ENCODE measurements around the gene SORBS2. TPM values are rescaled to one million over a fixed set of nuclear protein-coding genes. Genes with fewer than 3 reads are reported as not detected.

The SORBS2 gene
- total RNA-seq, 1 experiment from 2014 or later, result 0.34 TPM

- Histone ChIP-seq H2AFZ (ENCODE audit: low read depth, low read length, poor library complexity, severe bottlenecking) (no peak overlapping the region), H3K79me2 (ENCODE audit: insufficient read depth, low read length) (no peaks in the 10 kb centered on the region), H3K4me2 (ENCODE audit: low read length) (no peak overlapping the region), H3K27me3 (ENCODE audit: insufficient read depth, low read length) (no peaks in the 10 kb centered on the region), H3K36me3 (ENCODE audit: control insufficient read depth in 1 of 2, insufficient read depth in 2 of 2, low read length in 2 of 2) (no peaks in the 10 kb centered on the region), H3K9ac (ENCODE audit: low read length) (no peak overlapping the region), H3K4me3 (replicated peaks in 1 of 2; ENCODE audit: low read depth in 1 of 2, low read length in 2 of 2) (no peak overlapping the region), H3K9me3 (ENCODE audit: control insufficient read depth in 1 of 2, insufficient read depth in 1 of 2, low read depth in 1 of 2, low read length in 2 of 2) (no peaks in the 10 kb centered on the region), H3K4me1 (ENCODE audit: control insufficient read depth in 1 of 2, insufficient read depth in 2 of 2, low read length in 2 of 2) (no peaks in the 10 kb centered on the region), H4K20me1 (ENCODE audit: insufficient read depth) (no peaks in the 10 kb centered on the region), H3K9me2 (ENCODE audit: insufficient read depth) (no peaks in the 10 kb centered on the region), H3K27ac (ENCODE audit: low read depth, low read length) (no peak overlapping the region)
- ATAC-seq (no peak), DNase-seq (ENCODE audit: low read depth, low spot score) (no peak)
- CTCF ChIA-PET, result no interaction called here
- TF ChIP-seq ELF1 (IDR thresholded peaks at IDR 0.05; ENCODE audit: borderline replicate concordance, low read depth), result no peak
- no peak for TF ChIP-seq YY1 (IDR thresholded peaks at IDR 0.05; ENCODE audit: extremely low read depth, insufficient replicate concordance, low read depth, low read length)
- TF ChIP-seq FOSL1 (IDR thresholded peaks at IDR 0.05; ENCODE audit: low read depth), result no peak
- no peak for TF ChIP-seq EGR1 (IDR thresholded peaks at IDR 0.05; ENCODE audit: low read depth)
- POLR2A ChIA-PET, result no interaction called here
- intact Hi-C loops (cut with micrococcal nuclease), result no loop called here
- no TSS peak for BruUV-seq (replicated peaks)
- RAD21 ChIA-PET (ENCODE audit: low non-redundant PET in 1 of 2, low total read pairs in 2 of 2, uncharacterized antibody in 2 of 2, unreplicated experiment in 2 of 2), result no interaction called here
Measured at GRCh38 chr4:185737489-185738037, 74.4 kb downstream of the SORBS2 start.

GRCh38 chr4:185736882-185737281 is 75.1 kb downstream of the SORBS2 start:
- no peaks in the 10 kb centered on the region for H3K79me2 ChIP-seq (ENCODE audit: insufficient read depth, low read length)
- ATAC-seq (no peak), DNase-seq (ENCODE audit: low read depth, low spot score) (no peak)
- H3K4me1 ChIP-seq (ENCODE audit: control insufficient read depth in 1 of 2, insufficient read depth in 2 of 2, low read length in 2 of 2), result no peaks in the 10 kb centered on the region
- H3K36me3 ChIP-seq (ENCODE audit: control insufficient read depth in 1 of 2, insufficient read depth in 2 of 2, low read length in 2 of 2), result no peaks in the 10 kb centered on the region
- ChIA-PET CTCF (no interaction called here), POLR2A (no interaction called here), RAD21 (ENCODE audit: low non-redundant PET in 1 of 2, low total read pairs in 2 of 2, uncharacterized antibody in 2 of 2, unreplicated experiment in 2 of 2) (no interaction called here)
- no peak for TF ChIP-seq ELF1 (IDR thresholded peaks at IDR 0.05; ENCODE audit: borderline replicate concordance, low read depth)
- TF ChIP-seq MAX (IDR thresholded peaks at IDR 0.05), result no peak
- TF ChIP-seq EZH2phosphoT487 (IDR thresholded peaks at IDR 0.05; ENCODE audit: borderline replicate concordance), result no peak
- no peak for TF ChIP-seq ZNF274 (IDR thresholded peaks at IDR 0.05; ENCODE audit: low read depth, low read length)
- no peak for TF ChIP-seq CBX3 (IDR thresholded peaks at IDR 0.05; ENCODE audit: low read depth)
- TF ChIP-seq YY1 (IDR thresholded peaks at IDR 0.05; ENCODE audit: extremely low read depth, insufficient replicate concordance, low read depth, low read length), result no peak
- no peak for TF ChIP-seq JUND (IDR thresholded peaks at IDR 0.05)
- TF ChIP-seq POLR2AphosphoS5 (IDR thresholded peaks at IDR 0.05; ENCODE audit: low read depth, low read length), result no peak
- no peak for TF ChIP-seq POLR2A (IDR thresholded peaks at IDR 0.05; ENCODE audit: borderline replicate concordance, extremely low read depth, insufficient read depth, insufficient read length)
- no peak for TF ChIP-seq TCF7L2 (IDR thresholded peaks at IDR 0.05; ENCODE audit: borderline replicate concordance, extremely low read depth, insufficient read depth, insufficient read length)
- TF ChIP-seq SIN3A (IDR thresholded peaks at IDR 0.05; ENCODE audit: low read depth), result no peak
- no peak for TF ChIP-seq REST (IDR thresholded peaks at IDR 0.05; ENCODE audit: low read depth)
- H3K9me3 ChIP-seq (ENCODE audit: control insufficient read depth in 1 of 2, insufficient read depth in 1 of 2, low read depth in 1 of 2, low read length in 2 of 2), result no peaks in the 10 kb centered on the region
- intact Hi-C loops (cut with micrococcal nuclease), result no loop called here
- H4K20me1 ChIP-seq (ENCODE audit: insufficient read depth), result no peaks in the 10 kb centered on the region
- H3K27me3 ChIP-seq (ENCODE audit: insufficient read depth, low read length), result no peaks in the 10 kb centered on the region
- H2AFZ ChIP-seq (ENCODE audit: low read depth, low read length, poor library complexity, severe bottlenecking), result no peak overlapping the region
- no peak overlapping the region for H3K27ac ChIP-seq (ENCODE audit: low read depth, low read length)
- H3K4me2 ChIP-seq (ENCODE audit: low read length), result no peak overlapping the region
- no peak overlapping the region for H3K9ac ChIP-seq (ENCODE audit: low read length)
- no TSS peak for BruUV-seq (replicated peaks)
- no peak overlapping the region for H3K4me3 ChIP-seq (replicated peaks in 1 of 2; ENCODE audit: low read depth in 1 of 2, low read length in 2 of 2)
- no peaks in the 10 kb centered on the region for H3K9me2 ChIP-seq (ENCODE audit: insufficient read depth)
